GDM1 (cell line): ENCODE data around the gene TRRAP.
"Not testable (repeated sequence)": the region's sequence is repeated elsewhere in the genome, so short reads cannot be mapped to it uniquely, and the experiment has no call there.

ENCODE experiments used
- DNase-seq: peaks from one replicate; lab custom pipeline; 2025; lab: John Stamatoyannopoulos, UW

The TRRAP gene

DNA sequence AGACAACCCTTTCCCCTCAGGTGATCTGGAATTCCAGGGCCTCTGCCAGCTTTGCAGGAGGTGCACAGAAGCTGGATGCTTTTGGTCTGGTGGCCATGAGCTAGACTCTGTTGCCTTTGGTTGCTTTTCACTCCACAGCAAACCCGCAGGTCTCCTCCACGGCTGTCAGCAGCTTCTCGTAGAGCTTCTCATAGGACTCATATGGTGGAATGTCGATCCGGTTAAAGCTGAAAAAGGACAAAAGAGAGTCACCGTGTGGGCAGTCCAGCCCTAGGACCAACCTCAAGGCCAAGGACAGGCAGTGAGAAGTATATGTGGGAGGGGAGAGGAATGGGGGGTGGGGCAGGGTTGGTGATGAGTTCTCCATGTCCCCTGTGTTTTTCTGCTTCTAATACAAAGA lies 152.1 kb downstream of the TRRAP start:
- DNase-seq: no peak

DNA sequence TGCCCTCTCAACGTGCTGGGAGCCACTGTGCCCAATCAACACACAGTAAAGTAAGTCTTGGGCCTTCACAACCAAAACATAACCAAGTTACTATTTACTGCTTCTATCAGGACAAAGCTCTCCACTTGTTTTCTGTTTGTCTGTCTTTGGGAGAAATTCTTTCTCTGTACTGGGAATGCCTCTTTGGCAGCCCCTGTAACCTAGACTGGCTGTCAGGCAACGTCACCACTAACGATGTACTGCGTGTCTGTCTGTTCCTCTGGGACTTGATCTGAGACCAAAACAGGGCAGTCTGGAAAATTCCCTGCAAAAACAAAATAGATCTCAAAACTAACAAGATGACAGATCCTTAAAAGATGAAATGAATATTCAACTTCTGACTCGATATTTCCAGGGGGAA lies 152.6 kb downstream of the TRRAP start:
- DNase-seq: no peak

DNA sequence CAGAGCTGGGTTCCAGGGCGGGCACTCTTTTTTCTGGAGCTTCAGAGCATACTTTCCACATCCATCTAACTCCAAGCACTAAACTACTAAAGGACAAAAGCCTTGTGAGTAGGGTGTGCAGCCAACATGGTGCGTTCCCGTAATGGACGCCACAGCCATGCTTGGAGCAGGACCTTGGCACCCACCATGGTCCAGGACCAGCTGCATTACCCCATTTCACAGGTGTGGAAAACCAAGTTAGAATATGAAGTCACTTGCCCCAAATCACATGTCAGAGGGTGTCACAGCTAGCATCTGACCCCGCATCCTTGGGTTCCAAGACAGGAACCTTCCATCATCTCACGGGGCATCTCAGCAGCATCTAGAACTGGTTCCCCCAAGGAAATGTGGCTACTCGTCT lies 153.2 kb downstream of the TRRAP start:
- DNase-seq: no peak

DNA sequence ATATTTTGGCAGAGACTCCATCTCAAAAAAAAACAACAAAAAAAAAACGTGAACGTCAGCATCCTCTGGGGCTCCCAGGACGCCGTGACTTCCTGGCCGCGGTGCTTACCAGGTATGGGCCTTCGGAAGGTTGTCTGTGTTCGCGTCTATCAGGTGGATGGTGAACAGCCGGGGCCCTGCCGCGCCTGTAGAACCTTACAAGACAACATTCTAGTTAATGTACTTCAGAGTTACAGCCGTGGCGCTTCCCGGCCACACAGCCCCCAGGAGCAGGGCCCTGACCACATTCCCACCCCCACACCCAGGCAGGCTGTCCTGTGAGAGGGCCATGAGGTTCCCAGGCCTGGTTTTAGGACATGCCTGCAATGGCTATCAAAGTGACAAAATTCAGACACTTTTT lies 154.6 kb downstream of the TRRAP start:
- DNase-seq: no peak

DNA sequence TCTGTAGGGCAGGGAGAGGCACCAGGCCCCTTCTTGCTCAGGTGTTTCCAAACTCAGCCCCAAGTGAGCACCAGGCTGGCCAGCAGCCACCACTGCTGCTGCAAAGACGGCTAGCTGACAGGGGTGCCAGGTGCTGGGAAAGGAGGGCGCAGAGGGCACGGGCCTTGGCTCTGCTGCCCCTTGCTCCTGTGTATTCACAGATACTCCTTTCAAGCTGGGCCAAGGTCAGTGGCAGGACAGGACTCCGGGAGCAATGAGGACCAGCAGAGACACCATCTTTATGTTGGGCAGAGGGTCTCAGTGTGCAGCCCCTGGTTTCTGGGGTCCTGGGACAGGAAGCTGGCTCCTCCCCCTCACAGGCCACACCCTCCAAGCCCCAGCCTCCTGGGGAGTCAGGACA lies 155.4 kb downstream of the TRRAP start:
- DNase-seq: no peak

DNA sequence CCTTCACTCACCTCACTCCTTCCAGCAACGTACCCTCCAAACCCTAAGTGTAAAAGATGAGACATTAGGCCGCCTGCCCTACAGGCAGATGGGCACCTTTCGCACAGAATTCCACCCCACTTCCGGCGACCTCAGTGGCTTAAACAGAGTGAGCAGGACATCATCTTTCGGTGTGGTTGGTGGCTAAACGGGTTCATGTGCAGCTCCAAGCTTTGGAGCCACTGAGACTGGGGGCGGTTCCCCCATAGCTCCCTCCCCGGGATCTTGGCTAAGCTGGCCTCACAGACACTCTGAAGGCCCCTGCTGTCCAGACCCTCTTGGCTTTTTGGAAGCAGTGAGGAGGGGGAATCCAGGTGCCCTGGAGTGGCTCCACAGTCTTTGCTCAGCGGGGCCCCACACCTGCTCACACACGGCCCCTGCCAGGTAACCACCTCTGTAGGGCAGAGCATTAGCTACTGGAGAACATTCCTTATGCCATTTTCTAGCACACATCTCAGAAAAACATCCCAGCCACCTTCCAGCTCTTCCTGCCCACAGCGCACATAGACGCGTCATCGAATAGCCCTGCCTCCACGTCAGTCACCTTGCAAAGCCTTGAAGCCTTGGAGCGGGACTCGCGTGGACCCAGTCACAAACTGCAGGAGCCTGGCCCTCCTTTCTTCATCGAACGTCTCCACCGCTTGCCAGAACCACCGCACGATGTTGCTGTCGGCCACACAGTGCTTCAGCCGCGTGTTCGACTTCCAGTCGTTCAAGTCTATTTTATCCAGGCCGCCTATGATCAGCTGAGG lies 156.8 kb downstream of the TRRAP start:
- no peak for DNase-seq

DNA sequence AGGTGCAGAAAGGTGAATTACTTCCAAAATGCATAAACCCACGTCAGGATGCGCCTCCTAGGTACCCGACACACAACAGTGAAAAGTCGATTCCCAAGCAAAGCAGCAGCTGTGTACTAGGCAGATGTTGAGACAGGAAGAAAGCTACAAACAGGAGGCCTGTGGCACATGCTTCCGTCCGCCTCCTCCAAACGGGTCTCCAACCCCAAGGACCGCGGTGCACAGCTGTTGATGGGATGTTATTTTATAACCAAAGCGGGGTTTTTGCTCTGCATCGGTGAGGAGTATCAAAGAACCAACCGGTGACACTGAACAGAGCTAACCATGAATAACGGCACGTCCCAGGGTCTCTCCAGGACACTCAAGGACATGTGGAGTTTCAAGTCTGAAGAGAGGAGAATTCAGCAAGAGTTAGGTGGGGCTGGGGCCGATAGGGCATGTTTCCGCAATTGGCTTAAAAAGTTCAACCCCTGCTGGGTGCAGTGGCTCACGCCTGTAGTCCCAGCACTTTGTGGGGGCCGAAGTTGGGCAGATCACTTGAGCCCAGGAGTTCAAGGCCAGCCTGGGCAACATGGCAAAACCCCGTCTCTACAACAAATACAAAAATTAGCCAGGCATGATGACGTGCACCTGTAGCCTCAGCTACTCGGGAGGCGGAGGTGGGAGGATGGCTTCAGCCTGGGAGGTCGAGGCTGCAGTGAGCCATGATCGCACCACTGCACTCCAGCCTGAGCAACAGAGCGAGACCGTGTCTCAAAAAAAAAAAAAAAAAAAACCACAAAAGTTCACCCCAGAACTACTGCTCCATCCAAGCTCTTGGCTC lies 157.6 kb downstream of the TRRAP start:
- no peak for DNase-seq

DNA sequence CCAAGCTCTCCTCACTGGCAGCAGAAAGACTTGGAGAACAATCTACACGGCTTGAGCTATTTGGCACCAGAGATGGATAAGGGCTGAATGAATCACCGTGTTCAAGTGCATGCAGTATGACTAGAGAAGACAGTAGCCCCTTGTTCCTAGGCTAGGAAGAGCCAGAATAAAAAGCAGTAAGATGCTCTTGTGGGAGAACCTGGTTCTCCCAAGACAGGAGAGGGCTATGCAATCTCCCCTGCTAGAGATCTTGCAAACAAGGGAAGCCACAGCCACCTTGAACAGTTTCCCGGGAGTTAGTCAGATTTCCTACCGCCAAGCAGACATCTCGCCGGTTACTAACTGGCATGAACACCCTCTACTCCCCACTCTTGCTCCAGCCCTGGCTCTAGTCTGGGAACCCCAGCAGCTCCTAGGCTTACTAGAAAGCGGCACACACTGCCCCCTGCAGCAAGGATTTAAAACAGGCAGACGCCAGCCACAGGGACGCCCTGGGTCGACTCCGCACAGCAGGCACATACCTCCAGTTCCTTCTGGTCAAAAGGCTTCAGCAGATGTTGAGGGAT lies 158.3 kb downstream of the TRRAP start:
- no peak for DNase-seq

DNA sequence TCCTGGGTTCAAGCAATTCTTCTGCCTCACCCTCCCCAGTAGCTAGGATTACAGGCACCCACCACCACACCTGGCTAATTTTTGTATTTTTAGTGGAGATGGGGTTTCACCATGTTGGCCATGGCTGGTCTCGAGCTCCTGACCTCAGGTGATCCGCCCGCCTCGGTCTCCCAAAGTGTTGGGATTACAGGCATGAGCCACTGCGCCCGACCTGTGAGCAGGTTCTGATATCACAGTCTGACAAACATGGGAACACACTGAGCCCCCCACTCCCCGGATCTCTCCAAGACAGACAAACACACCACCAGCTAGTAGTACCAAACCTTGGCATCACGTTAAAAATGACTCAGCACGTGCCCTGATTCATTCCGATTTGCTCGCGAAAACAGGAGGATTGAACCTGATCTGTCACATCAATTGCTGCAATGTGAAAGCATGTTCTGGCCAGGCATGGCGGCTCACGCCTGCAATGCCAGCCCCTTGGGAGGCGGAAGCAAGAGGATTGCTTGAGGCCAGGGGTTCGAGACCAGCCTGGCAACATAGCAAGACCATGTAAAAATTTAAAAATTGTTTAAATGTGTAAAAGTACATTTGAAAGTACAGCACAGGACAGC lies 159.1 kb downstream of the TRRAP start:
- DNase-seq: no peak

DNA sequence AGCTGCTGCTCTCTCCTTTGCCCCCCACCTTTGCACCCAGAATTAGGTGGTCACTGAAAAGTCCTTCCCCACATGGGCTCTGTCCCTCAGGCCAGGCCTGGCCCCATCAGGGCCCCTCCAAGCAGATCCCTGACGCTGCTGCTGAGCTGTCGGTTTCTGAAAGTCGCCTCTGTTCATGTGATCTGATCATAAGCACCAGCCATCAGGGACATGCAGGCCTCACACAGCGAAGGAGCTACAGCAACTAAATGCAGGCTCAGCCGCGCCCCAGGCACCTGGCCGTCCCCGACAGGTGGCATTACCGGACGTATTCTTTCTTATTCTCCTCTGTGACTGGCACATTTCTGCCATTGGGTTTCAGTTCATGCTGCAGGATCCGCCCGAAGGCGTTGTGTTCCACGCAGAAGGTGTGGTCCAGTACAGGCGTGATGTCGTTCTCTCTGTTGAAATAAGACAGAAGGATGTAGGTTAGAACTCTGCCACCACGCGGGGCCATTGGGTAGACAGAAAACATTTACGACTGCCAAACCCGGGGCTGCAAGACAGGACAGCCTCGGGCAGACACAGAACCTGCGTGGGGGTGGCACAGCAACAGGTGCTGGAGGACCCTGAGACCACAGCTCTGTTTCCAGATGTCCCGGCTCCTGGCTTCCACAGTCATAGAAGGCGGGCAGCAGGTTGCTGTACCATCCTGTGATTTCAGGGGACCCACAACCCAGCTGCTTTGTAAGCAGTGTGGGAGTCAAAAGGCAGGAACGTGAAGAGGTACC lies 159.9 kb downstream of the TRRAP start:
- DNase-seq: no peak

DNA sequence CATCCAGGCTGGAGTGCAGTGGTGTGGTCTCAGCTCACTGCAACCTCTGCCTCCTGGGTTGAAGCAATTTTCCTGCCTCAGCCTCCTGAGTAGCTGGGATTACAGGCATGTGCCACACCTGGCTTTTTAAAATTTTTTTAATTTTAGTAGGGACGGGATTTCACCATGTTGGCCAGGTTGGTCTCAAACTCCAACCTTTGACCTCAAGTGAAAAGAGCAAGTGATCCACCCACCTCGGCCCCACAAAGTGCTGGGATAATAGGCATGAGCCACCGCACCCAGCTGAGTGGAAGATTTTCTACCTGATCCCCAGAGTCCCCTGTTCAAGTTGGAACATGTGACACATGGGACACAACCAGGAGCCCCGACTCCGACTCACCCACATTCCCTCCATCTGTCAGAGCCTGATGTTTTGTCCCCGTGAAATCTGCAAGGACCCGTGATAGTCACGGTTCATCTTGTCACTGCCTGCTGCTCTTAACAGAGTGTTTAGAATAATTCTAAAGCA lies 161.1 kb downstream of the TRRAP start:
- DNase-seq: no peak

DNA sequence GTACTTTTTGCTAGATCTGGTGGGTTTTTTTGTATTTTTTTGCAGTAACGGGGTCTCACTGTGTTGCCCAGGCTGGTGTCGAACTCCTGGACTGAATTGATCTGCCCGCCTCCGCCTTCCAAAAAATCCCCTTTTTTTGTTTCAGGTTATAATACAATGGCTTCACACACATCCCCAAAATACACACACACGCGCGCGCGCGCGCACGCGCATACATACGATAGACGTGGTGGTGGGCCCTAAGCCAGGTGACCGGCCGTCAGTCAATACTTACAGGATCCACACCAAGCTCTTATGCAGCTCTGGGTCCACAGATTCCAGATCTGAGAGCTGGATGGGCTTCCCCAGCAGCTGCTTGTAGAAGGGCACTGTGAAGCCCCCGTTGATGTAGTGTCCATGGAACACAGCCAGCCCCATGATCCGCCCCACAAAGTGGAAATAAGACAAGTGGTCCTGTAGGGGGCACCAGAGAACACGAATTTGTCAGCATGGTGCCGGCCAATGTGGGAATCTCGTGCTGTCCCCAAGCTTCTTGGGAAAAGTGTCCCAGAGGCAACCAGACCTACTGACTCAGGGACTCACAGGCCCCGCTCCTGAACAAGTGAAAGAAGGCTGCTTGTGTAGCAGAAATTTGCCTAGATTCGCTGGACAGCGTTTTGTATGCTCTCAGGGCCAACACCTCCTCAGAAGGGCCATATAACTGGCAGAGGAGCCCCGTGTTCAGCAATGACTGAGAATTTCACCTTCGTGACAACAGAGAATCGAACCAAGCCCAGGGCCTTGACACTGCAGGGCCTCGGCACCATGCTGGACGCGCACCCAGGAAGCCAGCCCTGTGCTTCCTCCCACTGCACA lies 162.0 kb downstream of the TRRAP start:
- peak; percentile 35 for DNase-seq

DNA sequence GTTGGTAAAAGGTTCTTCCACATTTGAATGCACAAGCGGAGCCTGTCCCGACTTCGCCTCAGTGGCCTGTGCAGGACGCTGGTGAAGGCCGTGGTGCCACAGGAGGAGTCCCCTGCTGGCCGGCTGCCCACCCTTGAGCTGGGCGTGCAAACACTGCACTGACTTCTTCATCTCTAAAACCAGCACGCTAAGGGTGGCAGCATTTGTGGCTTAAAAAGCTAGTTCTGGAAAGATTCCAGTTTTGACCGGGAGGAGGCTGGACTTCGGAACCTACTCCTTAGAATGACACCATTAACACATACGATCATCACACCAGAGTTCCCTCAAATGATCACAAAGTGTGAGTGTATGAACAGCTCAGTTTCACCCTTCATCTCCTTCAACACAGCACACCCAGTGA lies 163.2 kb downstream of the TRRAP start:
- DNase-seq: no peak

DNA sequence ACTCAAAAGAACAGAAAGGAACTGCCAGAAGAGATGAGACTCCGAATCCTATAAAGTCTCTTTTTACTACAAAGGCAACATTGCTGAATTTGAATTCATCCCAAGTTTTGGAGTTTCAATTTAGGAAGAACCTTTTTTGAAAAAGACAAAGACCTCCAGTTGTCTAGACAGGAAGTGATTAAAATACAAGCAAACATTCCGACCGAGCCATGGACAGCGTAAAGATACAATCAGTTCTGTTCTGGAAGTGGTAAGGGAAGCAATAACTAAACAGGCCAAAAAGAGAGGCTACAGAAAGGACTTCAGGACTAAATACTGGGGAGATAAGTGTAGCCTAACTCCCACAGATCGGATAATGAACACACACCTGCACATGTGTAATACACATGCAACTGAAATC lies 164.6 kb downstream of the TRRAP start:
- DNase-seq: no peak

DNA sequence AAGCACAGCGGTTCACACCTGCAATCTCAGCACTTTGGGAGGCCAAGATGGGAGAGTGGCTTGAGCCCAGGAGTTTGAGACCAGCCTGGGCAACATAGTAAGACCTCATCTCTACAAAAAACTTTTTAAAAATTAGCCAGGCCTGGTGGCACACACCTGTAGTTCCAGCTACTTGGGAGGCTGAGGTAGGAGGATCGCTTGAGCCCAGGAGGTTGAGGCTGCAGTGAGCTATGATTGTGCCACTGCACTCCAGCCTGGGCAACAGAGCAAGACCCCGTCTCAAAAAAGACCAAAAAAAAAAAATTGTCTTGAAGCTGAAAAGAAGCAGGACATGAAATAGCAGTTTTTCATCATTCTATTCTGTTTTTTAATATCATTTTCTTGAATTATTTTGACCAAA lies 166.5 kb downstream of the TRRAP start:
- DNase-seq: not testable (repeated sequence)

DNA sequence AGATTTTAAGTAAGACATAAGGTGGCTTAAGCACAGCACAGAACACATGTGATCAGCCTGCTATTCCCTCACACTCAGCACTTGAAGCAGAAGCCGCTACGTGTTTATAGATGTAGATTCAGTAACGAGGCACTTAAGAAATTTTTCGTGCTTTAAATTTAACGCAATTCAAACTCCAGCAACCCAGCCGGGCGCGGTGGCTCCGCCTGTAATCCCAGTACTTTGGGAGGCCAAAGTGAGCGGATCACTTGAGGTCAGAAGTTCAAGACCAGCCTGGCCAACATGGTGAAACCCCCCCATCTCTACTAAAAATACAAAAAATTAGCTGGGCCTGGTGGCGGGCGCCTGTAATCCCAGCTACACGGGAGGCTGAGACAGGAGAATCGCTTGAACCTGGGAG lies 167.9 kb downstream of the TRRAP start:
- DNase-seq: not testable (repeated sequence)

DNA sequence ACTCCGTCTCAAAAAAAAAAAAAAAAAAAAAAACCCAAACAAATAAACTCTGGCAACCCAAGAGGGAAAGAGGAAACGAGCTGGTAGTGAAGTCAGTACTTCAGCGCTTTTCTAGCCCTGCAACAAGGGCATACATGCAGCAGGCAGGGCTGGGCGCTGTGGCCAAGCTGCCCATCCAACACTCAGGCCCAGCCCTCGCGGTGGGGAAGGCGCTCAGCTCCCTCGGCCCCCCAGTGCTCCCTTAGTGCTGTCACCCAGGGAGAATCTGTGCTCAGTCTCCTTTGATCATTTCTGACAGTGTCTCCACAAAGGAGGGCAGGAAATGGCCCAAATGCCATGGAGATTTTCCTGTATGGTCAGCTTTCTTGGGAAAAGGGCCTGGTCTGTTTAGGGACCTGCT lies 168.4 kb downstream of the TRRAP start:
- no peak for DNase-seq

DNA sequence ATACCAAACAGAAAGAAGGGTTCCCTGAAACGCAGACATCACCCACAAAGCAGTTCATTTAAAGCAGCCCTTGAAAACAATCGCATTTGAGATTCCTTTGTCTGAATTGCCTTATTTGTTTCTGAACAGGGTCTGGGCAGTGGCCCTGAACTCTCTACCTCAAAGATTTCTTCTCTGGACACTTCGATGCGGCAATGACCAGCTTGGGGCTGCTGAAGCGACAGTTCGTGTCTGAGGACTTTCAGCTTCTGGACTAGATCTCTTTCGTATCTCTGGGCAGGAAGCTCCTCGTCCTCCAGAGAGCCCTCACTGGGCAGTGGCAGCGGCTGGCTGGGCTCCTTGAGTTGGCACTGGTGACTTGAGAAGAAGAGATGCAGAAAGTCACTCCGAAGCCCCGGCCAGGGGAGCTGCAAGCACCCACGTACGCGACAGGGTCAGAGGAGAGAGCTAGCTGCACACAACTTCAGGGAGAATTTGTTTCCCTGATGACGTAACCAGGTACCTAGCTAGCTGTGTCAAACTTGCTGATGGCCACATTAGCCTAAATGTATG lies 169.3 kb downstream of the TRRAP start:
- DNase-seq: no peak

DNA sequence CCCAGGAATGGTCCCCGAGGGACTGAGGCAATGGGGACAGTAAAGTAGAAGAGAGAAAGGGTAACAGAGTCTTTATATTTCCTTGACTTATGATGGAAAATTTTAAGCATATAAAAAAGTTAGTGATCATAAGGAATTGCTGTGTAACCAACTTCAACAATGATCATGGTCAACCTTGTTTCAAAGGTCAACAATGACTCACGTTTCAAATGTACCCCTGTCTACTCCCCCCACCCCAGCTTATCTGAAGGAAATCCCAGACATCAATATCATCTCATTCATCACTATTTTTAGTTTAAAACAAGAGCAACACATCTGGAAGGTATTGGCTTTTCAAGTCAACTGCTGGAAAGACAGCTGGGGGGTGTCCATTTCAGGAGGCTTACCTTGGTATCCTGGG lies 172.6 kb downstream of the TRRAP start:
- DNase-seq: no peak

DNA sequence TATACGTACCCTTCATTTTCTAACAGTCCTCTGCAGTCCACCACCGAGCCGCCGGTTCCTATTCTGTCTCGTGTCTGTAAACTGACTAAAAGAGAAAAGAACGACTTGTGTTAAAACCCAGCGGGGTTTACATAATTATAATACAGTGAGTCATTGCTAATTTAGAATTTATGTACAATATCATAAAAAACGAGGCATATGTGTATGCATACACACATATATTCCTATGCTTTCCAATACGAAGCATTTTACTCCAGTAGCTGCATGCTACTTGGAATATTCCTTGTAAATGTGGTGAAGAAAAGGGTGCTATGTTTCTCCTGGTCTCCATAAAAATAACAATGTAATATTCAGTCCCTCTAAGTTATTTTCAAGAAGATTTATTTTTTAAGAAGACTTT lies 176.4 kb downstream of the TRRAP start:
- DNase-seq: no peak
